HFFc6 (cell line): ENCODE data around the gene ANHX. TPM values are rescaled to one million over a fixed set of nuclear protein-coding genes. Genes with fewer than 3 reads are reported as not detected.

Experiments
- DNase-seq: peaks from one replicate; pipeline ENCODE4 v3.0.0-alpha.2; 2018
- H3K27ac Mint-ChIP-seq: 2 replicates; pipeline ENCODE4 v1.8.0; 2020; ENCODE audit warnings: mild to moderate bottlenecking, mixed read lengths
- H3K27me3 Mint-ChIP-seq: 2 replicates; pipeline ENCODE4 v1.8.0; 2021; ENCODE audit warnings: mild to moderate bottlenecking, moderate library complexity, mixed read lengths; ENCODE audit not compliant: insufficient read depth
- H3K36me3 Mint-ChIP-seq: 2 replicates; pipeline ENCODE4 v1.8.0; 2021; ENCODE audit warnings: low read depth, mixed read lengths
- H3K4me1 Mint-ChIP-seq: 2 replicates; pipeline ENCODE4 v1.8.0; 2020; ENCODE audit warnings: low read depth, mixed read lengths
- H3K4me3 Mint-ChIP-seq: 2 replicates; pipeline ENCODE4 v1.8.0; 2020; ENCODE audit warnings: mild to moderate bottlenecking, moderate library complexity, mixed read lengths
- H3K9me3 Mint-ChIP-seq: 2 replicates; pipeline ENCODE4 v1.8.0; 2020; ENCODE audit warnings: mild to moderate bottlenecking, mixed read lengths
- CTCF ChIP-seq: fragments of 200-600 bp; sonication (generic); IDR thresholded peaks from 2 replicates; pipeline ENCODE4 v1.5.0; 2021; ENCODE audit warnings: antibody characterized with exemption, mild to moderate bottlenecking
- total RNA-seq, 6 experiments: library from RNA; stranded (reverse); fragmentation: NEBNext Ultra II Directional; extraction: Animal tissue kit (Norgen Biotek cat#: 25700); gene quantifications; 2 replicates in 1 of 6; 3 replicates in 5 of 6; pipeline ENCODE4 v1.2.3, GENCODE V29; 2021

Gene ANHX
- total RNA-seq, 6 experiments from 2014 or later = not detected

GRCh38 chr12:133236556-133236955, 879 bp upstream of the ANHX start:
- TF ChIP-seq CTCF = no peak
- Mint-ChIP-seq H3K4me3 (no peak overlapping the region), H3K4me1 (no peaks in the 10 kb centered on the region), H3K27me3 (no peaks in the 10 kb centered on the region; the same call in 1 of the 2 replicates), H3K36me3 (peaks cover 4% of the 10 kb centered on the region; the same call in 1 of the 2 replicates), H3K9me3 (peaks cover 57% of the 10 kb centered on the region), H3K27ac (no peak overlapping the region)
- DNase-seq = no peak

GRCh38 chr12:133236144-133236543, 467 bp upstream of the ANHX start:
- H3K27me3 Mint-ChIP-seq = no peaks in the 10 kb centered on the region; the same call in 1 of the 2 replicates
- H3K9me3 Mint-ChIP-seq = peaks cover 57% of the 10 kb centered on the region
- no peaks in the 10 kb centered on the region for H3K4me1 Mint-ChIP-seq
- H3K27ac Mint-ChIP-seq = no peak overlapping the region
- H3K4me3 Mint-ChIP-seq = no peak overlapping the region
- no peak for DNase-seq
- H3K36me3 Mint-ChIP-seq = peaks cover 4% of the 10 kb centered on the region; the same call in 1 of the 2 replicates
- TF ChIP-seq CTCF = no peak

- Mint-ChIP-seq H3K27me3 (no peaks in the 10 kb centered on the region; the same call in 1 of the 2 replicates), H3K27ac (no peak overlapping the region), H3K4me1 (no peaks in the 10 kb centered on the region), H3K9me3 (peaks cover 60% of the 10 kb centered on the region), H3K36me3 (peaks cover 5% of the 10 kb centered on the region), H3K4me3 (no peak overlapping the region)
- no peak for TF ChIP-seq CTCF
- DNase-seq = no peak
These were observed 706 bp downstream of the ANHX start for GRCh38 chr12:133234971-133235370.

- H3K27me3 Mint-ChIP-seq = no peaks in the 10 kb centered on the region; the same call in 1 of the 2 replicates
- no peak overlapping the region for H3K4me3 Mint-ChIP-seq
- TF ChIP-seq CTCF = no peak
- DNase-seq = no peak
- H3K4me1 Mint-ChIP-seq = no peaks in the 10 kb centered on the region
- H3K27ac Mint-ChIP-seq = no peak overlapping the region
- H3K9me3 Mint-ChIP-seq = peaks cover 60% of the 10 kb centered on the region
- peaks cover 12% of the 10 kb centered on the region for H3K36me3 Mint-ChIP-seq
These were observed 1.6 kb downstream of the ANHX start for GRCh38 chr12:133233993-133234564.

- Mint-ChIP-seq H3K36me3 (peaks cover 20% of the 10 kb centered on the region), H3K9me3 (peaks cover 70% of the 10 kb centered on the region), H3K27me3 (no peaks in the 10 kb centered on the region; the same call in 1 of the 2 replicates), H3K4me1 (no peaks in the 10 kb centered on the region), H3K27ac (no peak overlapping the region), H3K4me3 (no peak overlapping the region)
- no peak for DNase-seq
- TF ChIP-seq CTCF = no peak
These were observed 2.7 kb downstream of the ANHX start for GRCh38 chr12:133233006-133233405.
